Lung (tissue), 12 donors: ENCODE measurements around the gene BIVM. TPM values are rescaled to one million over a fixed set of nuclear protein-coding genes. Genes with fewer than 3 reads are reported as not detected.

Source experiments
- ATAC-seq: fragments of 200-7000 bp; cut with Tn5 transposase; one replicate; pipeline ENCODE4 v1.9.1; 2020; ENCODE audit warnings: moderate number of reproducible peaks; ENCODE audit not compliant: insufficient read depth, low FRiP score
- DNase-seq, 3 donors: peaks; one replicate each; pipeline ENCODE4 v3.0.0-alpha.2; 2013 to 2017
- H3K27ac ChIP-seq, 2 donors: one replicate each; pipeline ENCODE4 v1.5.1; 2013; ENCODE audit warnings: mild to moderate bottlenecking in 2 of 2, moderate library complexity in 2 of 2, control low read depth in 1 of 2, inconsistent platforms in 1 of 2, low read depth in 1 of 2, low read length in 1 of 2
- H3K27me3 ChIP-seq, 3 donors: one replicate each; pipeline ENCODE4 v1.5.1; 2013; ENCODE audit warnings: low read length in 2 of 3; ENCODE audit not compliant: control insufficient read depth in 3 of 3, insufficient read depth in 3 of 3
- H3K36me3 ChIP-seq, 4 donors: one replicate each; pipeline ENCODE4 v1.5.1; 2013; ENCODE audit warnings: low read length in 4 of 4, mild to moderate bottlenecking in 1 of 4, moderate library complexity in 1 of 4; ENCODE audit not compliant: control insufficient read depth in 4 of 4, insufficient read depth in 4 of 4
- H3K4me1 ChIP-seq, 5 donors: one replicate each; pipeline ENCODE4 v1.5.1; 2013; ENCODE audit warnings: low read length in 5 of 5, mild to moderate bottlenecking in 2 of 5, moderate library complexity in 1 of 5; ENCODE audit not compliant: control insufficient read depth in 5 of 5, insufficient read depth in 5 of 5
- H3K4me3 ChIP-seq: one replicate; pipeline ENCODE4 v1.5.1; 2013; ENCODE audit warnings: mild to moderate bottlenecking, control low read depth, moderate library complexity
- H3K9ac ChIP-seq, 2 donors: one replicate each; pipeline ENCODE4 v1.5.1; 2013; ENCODE audit warnings: low read length in 2 of 2, control low read depth in 1 of 2; ENCODE audit not compliant: insufficient read depth in 1 of 2
- H3K9me3 ChIP-seq, 4 donors: one replicate each; pipeline ENCODE4 v1.5.1; 2013; ENCODE audit warnings: low read length in 3 of 4, mild to moderate bottlenecking in 1 of 4, moderate library complexity in 1 of 4; ENCODE audit not compliant: control insufficient read depth in 4 of 4, insufficient read depth in 3 of 4
- CTCF ChIP-seq: IDR thresholded peaks from 2 replicates; pipeline ENCODE4 v1.5.1; 2012; ENCODE audit warnings: mild to moderate bottlenecking; ENCODE audit errors: control extremely low read depth, extremely low read depth
- WGBS, 2 donors: extraction: QIAGEN DNeasy Blood & Tissue Kit; methylation state at CpG; one replicate each; pipeline ENCODE4 v1.1.7; 2013; 5-methylcytosine and 5-hydroxymethylcytosine counted together
- polyA plus RNA-seq, 2 donors: library from polyadenylated mRNA; stranded (reverse); fragments of 200-250 nt; gene quantifications; one replicate each; pipeline ENCODE4 v1.2.1, GENCODE V29; 2013
- total RNA-seq, 2 donors: library from RNA; depleted of rRNA in 1 of 2; stranded (reverse); fragments of >200 nt in 1 of 2; gene quantifications; one replicate each; pipeline ENCODE4 v1.2.1, GENCODE V29; 2014 to 2021
- donor health status: control.
- donor health status: control.
- donor health status: Bipolar disorder and iron deficiency.
- donor health status: healthy.
- donor health status: DM: yes; HTN: yes; CAD: no.

BIVM gene
- total and polyA plus RNA-seq, 4 donors = 5.5 to 38.4 (median 13.1) TPM

- H3K27me3 ChIP-seq = no peaks in the 10 kb centered on the region
- WGBS, 2 donors = 96% methylated on average over 8 of the region's 8 CpGs
- no peak overlapping the region for H3K27ac ChIP-seq
- H3K36me3 ChIP-seq = peaks cover 7 to 27% (median 13%) of the 10 kb centered on the region in 4 donors
- no peak for TF ChIP-seq CTCF
- no peak overlapping the region for H3K9ac ChIP-seq
- H3K4me3 ChIP-seq = no peak overlapping the region
- DNase-seq (no peak), ATAC-seq (no peak)
- H3K9me3 ChIP-seq = no peaks in the 10 kb centered on the region
- no peaks in the 10 kb centered on the region for H3K4me1 ChIP-seq
Observed at GRCh38 chr13:102788683-102789082, 10.2 kb upstream of the BIVM start.

- ATAC-seq = no peak
- H3K27me3 ChIP-seq = no peaks in the 10 kb centered on the region
- TF ChIP-seq CTCF = no peak
- H3K4me1 ChIP-seq = no peaks in the 10 kb centered on the region
- H3K4me3 ChIP-seq = no peak overlapping the region
- H3K9me3 ChIP-seq = no peaks in the 10 kb centered on the region
- no peak for DNase-seq
- H3K9ac ChIP-seq = no peak overlapping the region
- H3K36me3 ChIP-seq = peaks cover 7 to 20% (median 13%) of the 10 kb centered on the region in 4 donors
- H3K27ac ChIP-seq = no peak overlapping the region
- WGBS, 2 donors = 81 to 92% methylated on average over 1 of the region's 1 CpG
Observed at GRCh38 chr13:102792396-102792795, 6.5 kb upstream of the BIVM start.

- Histone ChIP-seq H3K9ac (no peak overlapping the region), H3K36me3 (peaks cover 2 to 13% (median 9%) of the 10 kb centered on the region in 4 donors)
- TF ChIP-seq CTCF = no peak
Observed at GRCh38 chr13:102793611-102794355, 5.1 kb upstream of the BIVM start.

More at GRCh38 chr13:102793611-102794355, 5.1 kb upstream of the BIVM start:
- peaks cover 0 to 11% (median 0%) of the 10 kb centered on the region in 5 donors for H3K4me1 ChIP-seq
- H3K4me3 ChIP-seq = no peak overlapping the region
- ATAC-seq (no peak), DNase-seq (no peak)
- H3K27me3 ChIP-seq = no peaks in the 10 kb centered on the region
- no peak overlapping the region for H3K27ac ChIP-seq
- no peaks in the 10 kb centered on the region for H3K9me3 ChIP-seq
- WGBS, 2 donors = 93 to 95% methylated on average over 9 of the region's 9 CpGs
